Ascending aorta (tissue), 2 donors: ENCODE results near the gene RCE1. TPM values are rescaled to one million over a fixed set of nuclear protein-coding genes. Genes with fewer than 3 reads are reported as not detected.

Source experiments
- DNase-seq, 2 donors: peaks; one replicate each; pipeline ENCODE4 v3.0.0-alpha.2; 2019; ENCODE audit warnings: low spot score in 2 of 2
- H3K27ac ChIP-seq, 2 donors: fragments of 200-600 bp; sonication (generic); one replicate each; pipeline ENCODE4 v1.5.1; 2016 to 2017; ENCODE audit warnings: mild to moderate bottlenecking in 1 of 2
- H3K27me3 ChIP-seq: fragments of 200-600 bp; sonication (generic); one replicate; pipeline ENCODE4 v1.5.1; 2017
- H3K36me3 ChIP-seq, 2 donors: fragments of 200-600 bp; sonication (generic); one replicate each; pipeline ENCODE4 v1.5.1; 2016
- H3K4me1 ChIP-seq, 2 donors: fragments of 200-600 bp; sonication (generic); one replicate each; pipeline ENCODE4 v1.5.1; 2016 to 2017; ENCODE audit warnings: mild to moderate bottlenecking in 1 of 2
- H3K4me3 ChIP-seq, 2 donors: fragments of 200-600 bp; sonication (generic); one replicate each; pipeline ENCODE4 v1.5.1; 2016 to 2017; ENCODE audit warnings: mild to moderate bottlenecking in 1 of 2
- H3K9me3 ChIP-seq, 2 donors: fragments of 200-600 bp; sonication (generic); one replicate each; pipeline ENCODE4 v1.5.1; 2016
- intact Hi-C: fragments of 100-400 bp; cut with DNase I; formaldehyde crosslinking; loops from one replicate; pipeline ENCODE4 v1.15.1; 2023
- total RNA-seq: library from RNA; depleted of rRNA; stranded (reverse); fragments of >200 nt; gene quantifications from one replicate; pipeline ENCODE4 v1.1.0, GENCODE V29; 2016
- TF ChIP-seq, protein P1 (sequence below), 3 experiments: fragments of 200-600 bp in 2 of 3; fragments of 450-650 bp in 1 of 3; sonication (generic) in 2 of 3; IDR thresholded peaks; one replicate each; pipeline ENCODE4 v1.5.1; 2016 to 2019; ENCODE audit warnings: antibody characterized with exemption in 3 of 3, mild to moderate bottlenecking in 1 of 3, moderate library complexity in 1 of 3

Gene RCE1
- total RNA-seq, 1 donor from 2014 or later, result 45.7 TPM

DNA sequence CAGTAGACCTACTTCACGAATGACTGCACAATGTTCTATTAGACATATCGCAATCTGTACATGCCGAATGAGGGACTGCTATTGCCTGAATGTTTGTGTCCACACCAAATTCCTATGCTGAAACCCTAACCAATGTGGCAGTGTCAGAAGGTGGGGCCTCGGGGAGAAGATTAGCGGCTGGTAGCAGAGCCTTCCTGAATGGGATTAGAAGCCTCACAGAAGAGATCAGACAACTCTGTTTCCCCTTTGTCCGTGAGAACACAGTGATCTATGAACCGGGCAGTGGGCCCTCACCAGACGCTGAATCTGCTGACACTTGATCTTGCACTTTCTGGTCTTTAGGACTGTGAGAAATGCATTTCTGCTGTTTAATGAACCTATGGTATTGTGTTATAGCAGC is 46.7 kb downstream of the RCE1 start:
- no peaks in the 10 kb centered on the region for H3K36me3 ChIP-seq
- no peak overlapping the region for H3K4me3 ChIP-seq
- no peak overlapping the region for H3K27ac ChIP-seq
- intact Hi-C loops, result no loop called here
- H3K27me3 ChIP-seq, result no peaks in the 10 kb centered on the region
- H3K4me1 ChIP-seq, result no peaks in the 10 kb centered on the region
- TF ChIP-seq, protein P1, sequence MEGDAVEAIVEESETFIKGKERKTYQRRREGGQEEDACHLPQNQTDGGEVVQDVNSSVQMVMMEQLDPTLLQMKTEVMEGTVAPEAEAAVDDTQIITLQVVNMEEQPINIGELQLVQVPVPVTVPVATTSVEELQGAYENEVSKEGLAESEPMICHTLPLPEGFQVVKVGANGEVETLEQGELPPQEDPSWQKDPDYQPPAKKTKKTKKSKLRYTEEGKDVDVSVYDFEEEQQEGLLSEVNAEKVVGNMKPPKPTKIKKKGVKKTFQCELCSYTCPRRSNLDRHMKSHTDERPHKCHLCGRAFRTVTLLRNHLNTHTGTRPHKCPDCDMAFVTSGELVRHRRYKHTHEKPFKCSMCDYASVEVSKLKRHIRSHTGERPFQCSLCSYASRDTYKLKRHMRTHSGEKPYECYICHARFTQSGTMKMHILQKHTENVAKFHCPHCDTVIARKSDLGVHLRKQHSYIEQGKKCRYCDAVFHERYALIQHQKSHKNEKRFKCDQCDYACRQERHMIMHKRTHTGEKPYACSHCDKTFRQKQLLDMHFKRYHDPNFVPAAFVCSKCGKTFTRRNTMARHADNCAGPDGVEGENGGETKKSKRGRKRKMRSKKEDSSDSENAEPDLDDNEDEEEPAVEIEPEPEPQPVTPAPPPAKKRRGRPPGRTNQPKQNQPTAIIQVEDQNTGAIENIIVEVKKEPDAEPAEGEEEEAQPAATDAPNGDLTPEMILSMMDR (IDR thresholded peaks at IDR 0.05), result no peak
- H3K9me3 ChIP-seq, result no peaks in the 10 kb centered on the region
- DNase-seq, result no peak

DNA sequence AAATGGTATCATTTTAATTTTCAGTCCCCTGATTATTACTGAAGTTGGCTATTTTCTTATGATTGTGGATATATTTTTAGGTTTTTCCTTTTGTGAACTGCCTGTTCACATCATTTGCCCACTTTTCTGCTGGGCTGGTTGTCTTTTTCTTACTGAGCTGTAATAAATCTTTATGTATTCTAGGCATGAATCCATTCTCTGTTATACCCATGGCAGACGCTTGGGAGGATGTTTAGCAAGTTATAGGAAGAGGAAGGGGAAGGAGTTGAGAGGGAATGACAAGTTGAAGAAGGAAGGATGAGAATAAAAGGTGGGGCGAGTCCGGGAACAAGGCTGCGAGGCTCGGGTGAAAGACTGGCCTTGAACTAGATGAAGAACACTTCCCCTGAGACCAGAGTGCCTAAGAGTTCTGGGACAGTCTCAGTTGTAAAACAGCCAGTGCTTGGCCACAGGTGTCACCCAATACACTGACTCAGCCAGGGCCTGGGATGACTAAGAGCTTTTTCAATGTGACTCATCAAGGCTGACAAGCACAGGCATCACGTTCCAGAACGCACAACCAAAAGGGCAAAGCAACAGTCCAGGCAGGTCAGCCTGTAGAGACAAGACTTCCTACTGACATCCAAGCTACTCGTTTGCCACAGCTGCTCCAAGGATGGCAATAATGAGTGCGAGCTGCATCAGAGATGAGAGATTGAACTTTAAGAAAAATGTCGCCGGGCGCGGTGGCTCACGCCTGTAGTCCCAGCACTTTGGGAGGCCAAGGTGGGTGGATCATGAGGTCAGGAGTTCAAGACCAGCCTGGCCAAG is 48.8 kb downstream of the RCE1 start:
- intact Hi-C loops, result no loop called here
- Histone ChIP-seq H3K4me1 (no peaks in the 10 kb centered on the region), H3K36me3 (no peaks in the 10 kb centered on the region), H3K27me3 (no peaks in the 10 kb centered on the region), H3K4me3 (no peak overlapping the region), H3K27ac (no peak overlapping the region), H3K9me3 (no peaks in the 10 kb centered on the region)
- TF ChIP-seq, protein P1 (IDR thresholded peaks at IDR 0.05), result no peak
- peak in 1 of 2 donors; percentile 77 for DNase-seq

DNA sequence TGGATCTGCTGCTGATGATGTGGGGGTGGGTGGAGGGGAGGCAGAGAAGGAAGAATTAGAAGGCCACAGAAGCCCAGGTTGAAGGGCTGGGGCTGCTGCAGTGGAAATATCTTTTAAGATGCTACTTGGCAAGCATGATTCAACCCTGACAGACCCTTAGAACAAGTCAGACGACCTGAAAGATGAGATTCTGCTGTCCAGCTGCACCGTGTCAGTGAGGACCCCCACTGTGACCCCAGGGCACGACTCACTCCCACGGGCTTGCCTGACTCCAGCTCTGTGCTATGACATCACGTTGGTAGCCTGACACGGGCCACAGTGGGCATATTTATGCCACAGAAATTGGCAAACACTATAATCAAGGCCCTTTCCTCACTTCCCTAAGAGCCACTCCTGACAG is 49.7 kb downstream of the RCE1 start:
- TF ChIP-seq, protein P1 (IDR thresholded peaks at IDR 0.05), result no peak
- intact Hi-C loops, result no loop called here

DNA sequence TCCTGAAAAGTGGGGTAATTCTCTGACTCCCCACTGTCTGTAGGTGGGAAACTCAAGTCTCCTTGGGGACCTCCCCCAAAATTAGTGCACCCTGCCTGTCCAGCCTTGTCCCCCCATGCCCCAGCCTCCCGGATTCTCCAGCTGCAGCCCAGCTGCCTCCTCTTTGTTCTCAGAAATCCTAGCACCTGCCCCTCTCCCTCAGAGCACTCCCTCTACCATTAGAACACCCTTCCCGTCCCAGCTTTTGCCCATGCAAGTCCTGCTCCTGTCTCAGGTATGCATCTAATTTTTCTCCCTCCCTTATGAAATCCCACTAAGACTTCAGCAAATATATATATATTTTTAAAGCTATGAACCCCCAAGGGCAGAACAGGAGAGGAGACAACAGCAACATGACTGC is 50.9 kb downstream of the RCE1 start:
- Histone ChIP-seq H3K27ac (no peak overlapping the region), H3K9me3 (no peaks in the 10 kb centered on the region), H3K4me3 (no peak overlapping the region), H3K36me3 (no peaks in the 10 kb centered on the region), H3K4me1 (no peaks in the 10 kb centered on the region), H3K27me3 (no peaks in the 10 kb centered on the region)
- TF ChIP-seq, protein P1 (IDR thresholded peaks at IDR 0.05), result no peak
- DNase-seq, result no peak
- intact Hi-C loops, result no loop called here

More for the DNA sequence above, 49.7 kb downstream of the RCE1 start:
- H3K36me3 ChIP-seq, result no peaks in the 10 kb centered on the region
- H3K27ac ChIP-seq, result no peak overlapping the region
- no peaks in the 10 kb centered on the region for H3K9me3 ChIP-seq
- no peaks in the 10 kb centered on the region for H3K27me3 ChIP-seq
- H3K4me1 ChIP-seq, result no peaks in the 10 kb centered on the region
- DNase-seq, result no peak
- H3K4me3 ChIP-seq, result no peak overlapping the region

Other genes with a start within 250 kb of the RCE1 start
- 39.2 TPM for gene RBM14, start 226.8 kb upstream of the RCE1 start, total RNA-seq
- gene RBM4, start 204.7 kb upstream of the RCE1 start, total RNA-seq, result 79.5 TPM
- 87.0 TPM for gene RBM4B, start 165.6 kb upstream of the RCE1 start, total RNA-seq
- gene SPTBN2, start 114.2 kb upstream of the RCE1 start, total RNA-seq, result 3.2 TPM
- gene LRFN4, start 13.6 kb downstream of the RCE1 start, total RNA-seq, result 60.5 TPM
- gene PC, start 114.9 kb downstream of the RCE1 start, total RNA-seq, result 13.5 TPM
- not detected for gene C11orf86, start 131.9 kb downstream of the RCE1 start, total RNA-seq
- 6.3 TPM for gene SYT12, start 179.7 kb downstream of the RCE1 start, total RNA-seq
- gene RHOD, start 213.4 kb downstream of the RCE1 start, total RNA-seq, result 82.6 TPM